HG03342 (cell line): ENCODE data around the gene MYMX.

Experiments used
- ATAC-seq: cut with Tn5 transposase; IDR thresholded peaks from one replicate; pipeline ENCODE4 v1.9.1; 2021; ENCODE audit warnings: mild to moderate bottlenecking, moderate library complexity; ENCODE audit not compliant: unreplicated experiment

The MYMX gene

DNA sequence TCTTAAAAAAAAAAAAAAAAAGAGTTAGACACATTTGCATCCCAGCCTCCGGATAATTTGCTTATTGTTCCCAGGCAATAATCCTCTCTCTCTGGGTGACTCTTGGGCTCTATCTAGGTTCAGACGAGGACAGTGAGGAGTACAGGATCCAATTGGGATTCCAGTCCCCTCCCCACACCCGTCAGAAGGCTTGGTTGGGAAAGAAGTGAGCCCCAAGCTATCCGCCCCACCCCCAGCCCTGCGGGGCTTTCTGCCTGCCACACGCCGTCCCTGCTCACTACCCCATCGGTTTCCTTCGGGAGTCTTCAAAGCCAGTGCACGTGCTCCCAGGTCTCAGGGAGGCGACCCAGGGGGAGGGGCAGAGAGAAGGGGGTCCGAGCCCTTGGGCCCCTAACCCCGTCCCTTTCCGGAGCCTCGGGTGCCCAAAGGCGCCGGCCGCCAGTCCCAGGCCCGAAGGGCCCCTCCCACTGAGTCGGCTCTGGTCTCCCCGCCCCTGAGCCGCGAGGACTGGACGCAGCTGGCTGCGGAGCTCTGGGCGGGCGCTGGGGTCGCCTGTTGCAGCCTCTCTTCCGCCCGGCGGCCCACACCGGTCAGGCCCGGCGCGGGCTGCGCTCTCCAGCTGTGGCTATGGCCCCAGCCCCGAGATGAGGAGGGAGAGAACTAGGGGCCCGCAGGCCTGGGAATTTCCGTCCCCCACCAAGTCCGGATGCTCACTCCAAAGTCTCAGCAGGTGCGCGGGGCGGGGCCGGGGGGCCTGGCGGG, 2.5 kb downstream of the MYMX start:
- peak; percentile 49 for ATAC-seq

DNA sequence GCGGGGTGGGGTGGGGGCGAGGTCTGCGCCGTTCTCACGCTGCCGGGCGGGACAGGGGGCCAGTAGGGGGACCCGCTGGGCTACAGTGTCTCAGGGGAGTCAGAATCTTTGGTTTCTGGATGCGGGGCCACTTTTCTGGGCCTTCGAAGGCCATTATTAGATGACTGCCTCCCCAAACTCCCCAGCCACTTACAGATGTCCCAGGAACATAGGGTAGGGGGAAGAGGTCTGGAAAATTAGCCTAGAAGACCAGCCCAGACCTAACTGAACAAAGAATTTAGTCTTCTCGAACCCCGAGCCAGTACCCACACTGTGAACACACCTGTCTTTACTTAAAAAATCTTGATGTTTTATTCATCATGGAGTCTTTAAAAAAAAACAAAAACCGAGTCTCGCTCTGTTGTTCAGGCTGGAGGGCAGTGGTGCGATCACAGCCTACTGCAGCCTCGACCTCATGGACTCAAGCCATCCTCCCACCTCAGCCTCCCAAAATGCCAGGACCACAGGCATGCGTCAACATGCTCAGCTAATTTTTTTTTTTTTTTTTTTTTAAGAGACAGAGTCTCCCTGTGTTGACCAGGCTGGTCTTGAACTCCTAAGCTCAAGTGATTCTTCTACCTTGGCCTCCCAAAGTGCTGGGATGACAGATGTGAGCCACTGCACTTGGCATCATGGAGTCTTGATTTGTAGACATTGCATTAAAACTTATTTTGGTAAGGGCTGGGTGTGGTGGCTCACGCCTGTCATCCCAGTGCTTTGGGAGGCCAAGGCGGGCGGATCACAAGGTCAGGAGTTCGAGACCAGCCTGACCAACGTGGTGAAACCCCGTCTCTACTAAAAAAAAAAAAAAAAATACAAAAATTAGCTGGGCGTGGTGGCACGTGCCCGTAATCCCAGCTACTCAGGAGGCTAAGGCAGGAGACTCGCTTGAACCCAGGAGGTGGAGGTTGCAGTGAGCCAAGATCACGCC, 3.4 kb downstream of the MYMX start:
- ATAC-seq, result no peak

DNA sequence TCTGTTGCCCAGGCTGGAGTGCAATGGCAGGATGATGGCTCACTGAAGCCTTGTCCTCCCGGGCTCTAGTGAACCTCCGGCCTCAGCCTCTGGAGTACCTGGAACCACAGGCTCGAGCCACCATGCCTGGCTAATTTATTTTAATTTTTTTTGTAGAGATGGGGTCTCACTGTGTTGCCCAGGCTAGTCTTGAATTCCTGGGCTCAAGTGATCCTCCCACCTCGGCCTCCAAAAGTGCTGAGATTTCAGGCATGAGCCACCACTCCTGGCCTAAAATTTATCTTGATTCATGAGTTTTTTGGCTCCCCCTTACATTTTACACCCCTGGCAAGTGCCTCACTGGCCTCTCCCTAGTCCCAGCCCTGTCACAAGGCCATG, 4.2 kb downstream of the MYMX start:
- ATAC-seq, result no peak

DNA sequence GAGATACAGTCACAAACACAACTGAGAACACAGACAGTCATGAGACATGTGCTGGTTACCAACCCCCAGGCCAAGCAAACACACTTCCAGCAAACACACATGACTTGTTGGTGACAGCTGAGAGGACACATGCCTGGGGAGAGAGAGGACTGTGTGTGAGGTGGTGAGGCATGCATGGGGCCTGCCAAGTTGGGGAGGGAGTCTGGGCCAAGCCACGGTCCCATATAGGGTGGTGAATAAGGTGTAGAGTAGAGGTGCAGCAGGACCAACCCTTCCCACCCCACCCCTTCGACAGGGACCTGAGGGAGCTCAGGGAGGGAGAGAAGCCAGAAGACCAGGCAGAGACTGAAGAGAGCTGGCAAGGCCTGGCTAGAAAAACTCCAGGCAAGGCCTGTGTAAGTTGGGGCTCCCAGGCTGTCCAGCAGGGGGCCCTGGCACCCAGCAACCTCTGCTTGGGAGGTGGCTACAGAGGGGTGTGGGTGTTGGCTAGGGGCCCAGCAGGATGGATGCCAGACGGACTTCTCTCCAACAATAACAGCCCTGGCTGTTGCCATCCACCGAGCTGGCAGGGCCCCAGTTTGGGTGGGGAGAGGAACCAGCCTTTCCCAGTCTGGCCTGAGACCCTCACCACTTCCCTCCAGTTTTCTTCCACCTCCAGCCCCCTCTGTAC, 4.7 kb downstream of the MYMX start:
- ATAC-seq, result peak; percentile 51

DNA sequence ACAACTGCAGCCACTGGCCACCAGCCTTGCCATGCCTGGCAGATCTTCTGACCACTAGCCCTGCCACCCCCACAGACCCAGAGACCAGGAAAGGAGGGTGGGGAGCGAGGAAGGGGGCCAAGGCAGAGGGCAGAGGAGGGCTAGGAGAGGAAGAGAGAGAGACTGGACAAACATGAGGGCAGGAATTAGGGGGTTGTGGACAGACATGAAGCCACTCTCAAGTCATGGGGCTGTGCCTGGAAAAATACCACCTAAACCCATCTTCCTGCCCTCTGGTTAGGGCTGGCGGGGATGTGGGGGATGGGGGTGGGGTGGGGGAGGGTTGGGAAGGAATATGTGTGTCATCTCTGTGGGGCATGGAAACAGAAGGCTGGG, 5.2 kb downstream of the MYMX start:
- ATAC-seq, result no peak

DNA sequence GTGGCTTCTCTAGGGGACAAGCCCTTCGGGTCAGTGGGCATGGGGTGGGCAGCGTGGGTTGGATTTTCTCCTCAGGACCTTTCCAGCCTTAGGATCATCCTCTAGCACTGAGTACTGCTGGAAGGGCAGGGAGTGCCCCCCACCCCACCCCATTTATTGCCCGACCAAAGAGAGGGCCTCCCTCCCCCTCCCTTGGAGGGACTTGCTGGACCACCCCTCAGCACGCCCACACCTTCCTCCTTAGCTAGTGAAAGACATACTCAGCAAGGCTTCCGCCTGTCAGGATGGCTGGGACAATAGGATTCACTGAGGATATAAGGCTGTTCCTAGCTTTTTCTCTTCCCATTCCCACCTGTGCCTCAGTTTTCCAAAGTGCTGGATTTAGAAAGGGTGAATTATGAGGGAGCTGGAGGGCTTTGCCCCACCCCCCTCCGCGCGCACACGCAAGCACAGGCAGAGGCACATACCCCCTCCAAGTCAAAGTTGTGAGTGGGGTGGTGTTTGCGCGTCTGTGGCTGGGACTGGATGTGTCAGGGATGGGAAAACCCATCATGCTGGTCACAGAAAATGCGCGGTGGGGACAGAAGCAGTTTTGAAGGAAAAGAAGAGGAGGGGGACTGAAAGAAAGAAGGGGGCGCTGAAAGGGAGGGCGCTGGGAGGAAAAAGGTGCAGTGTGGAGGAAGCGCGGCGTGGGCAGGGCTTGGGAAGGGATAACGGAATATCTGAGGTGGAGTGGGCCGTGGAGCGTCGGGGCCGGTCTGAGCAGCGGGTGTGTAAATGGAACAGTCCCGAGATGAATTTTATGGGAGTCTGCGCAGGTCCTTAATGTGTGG, 6.0 kb downstream of the MYMX start:
- peak; percentile 3 for ATAC-seq

DNA sequence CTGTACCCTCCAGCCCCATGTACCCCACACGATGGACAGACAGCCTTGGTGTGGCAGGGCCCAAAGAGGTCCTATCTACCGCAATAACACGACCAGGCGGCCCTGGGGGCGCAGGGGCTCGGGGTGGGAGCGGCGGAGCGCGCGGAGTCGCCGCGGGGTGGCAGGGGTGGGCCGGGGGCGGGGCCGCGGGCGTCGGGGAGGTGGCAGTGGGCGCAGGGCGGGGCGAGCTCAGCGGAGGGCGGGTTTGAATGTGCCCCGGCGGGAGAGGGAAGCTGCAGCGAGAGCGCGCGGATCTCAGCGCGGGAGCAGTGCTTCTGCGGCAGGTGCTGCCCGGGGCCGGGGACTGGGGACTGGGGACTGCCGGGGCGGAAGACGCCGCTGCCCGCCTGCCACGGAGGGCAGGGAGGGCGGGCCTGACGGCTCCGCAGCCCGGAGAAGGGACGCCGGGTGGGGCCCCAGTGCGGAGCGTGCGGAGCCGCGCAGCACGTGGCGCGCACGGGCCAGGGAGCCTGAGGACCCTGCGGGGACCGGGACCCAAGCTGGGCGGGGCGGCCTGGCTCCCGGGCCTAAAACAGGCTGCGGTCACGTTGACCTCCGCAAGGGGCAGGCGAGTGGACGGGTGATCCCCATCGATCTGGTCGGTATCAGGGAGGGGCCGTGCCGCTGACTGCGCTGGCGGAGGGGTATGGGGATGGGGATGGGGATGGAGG, 6.7 kb downstream of the MYMX start, which contains the start of gene SLC29A1:
TSS of gene SLC29A1 (plus strand) at position 277 of the 710 bp plus-strand sequence. CDS start 3,719 bp downstream, outside the sequence.
- ATAC-seq, result peak; percentile 32

DNA sequence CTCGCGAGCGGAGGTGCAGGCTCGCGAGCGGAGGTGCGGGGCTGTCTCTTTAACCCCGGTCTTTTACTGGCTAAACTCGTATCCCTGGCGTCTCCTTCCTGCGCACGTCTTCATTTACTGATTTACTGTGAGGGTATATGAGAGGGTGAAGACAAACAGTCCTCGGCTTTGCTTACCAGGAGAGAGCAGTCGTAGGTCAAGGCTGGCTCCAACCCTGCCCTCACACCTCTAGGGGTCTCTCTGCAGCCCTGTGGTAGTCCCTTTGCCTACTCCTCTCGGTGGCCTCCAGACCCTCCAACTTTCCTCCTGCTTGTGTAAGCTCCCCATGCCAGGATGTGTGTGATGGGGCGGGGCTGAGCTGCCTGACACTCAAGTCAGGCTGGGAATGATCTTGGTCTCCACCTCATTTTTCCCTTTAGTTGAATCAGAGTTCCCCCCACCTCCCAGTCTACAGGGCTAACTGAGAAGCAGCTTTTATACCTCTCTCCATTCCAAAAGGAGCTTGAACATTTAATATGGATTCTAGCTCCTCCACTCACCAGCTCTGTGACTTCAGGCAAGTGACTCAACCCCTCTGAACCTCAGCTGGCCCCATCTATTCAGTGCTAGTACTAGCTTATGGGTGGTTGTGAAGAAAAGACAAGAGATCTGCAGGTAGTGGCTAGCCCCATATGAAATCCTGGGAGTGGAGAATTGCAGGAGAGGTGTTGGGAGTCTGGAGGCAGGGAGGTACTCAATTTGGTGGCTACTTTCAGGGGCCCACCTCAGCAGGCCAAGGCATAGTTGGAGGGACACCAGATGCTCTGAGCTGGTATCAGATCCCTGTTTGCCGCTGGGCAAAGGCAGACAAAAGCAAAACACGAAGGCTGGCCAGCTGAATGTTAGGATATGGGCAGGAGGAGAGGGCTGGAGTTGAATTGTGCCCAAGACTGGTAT, 7.6 kb downstream of the MYMX start:
- no peak for ATAC-seq

DNA sequence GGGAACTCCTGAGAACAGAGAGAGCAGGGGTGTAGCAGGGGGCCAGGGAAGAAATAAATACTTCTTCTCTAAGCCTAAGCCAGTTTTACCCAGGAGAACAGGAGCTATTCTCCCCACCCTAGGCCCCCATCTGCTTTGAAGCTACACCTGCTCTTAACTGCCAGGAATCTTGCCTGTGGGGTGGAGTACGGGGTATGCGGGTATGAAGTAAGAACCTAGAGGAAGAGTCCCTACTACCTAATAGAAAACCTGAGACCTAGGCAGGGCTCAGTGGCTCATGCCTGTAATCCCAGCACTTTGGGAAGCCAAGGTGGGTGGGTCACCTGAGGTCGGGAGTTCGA, 8.2 kb downstream of the MYMX start:
- ATAC-seq, result no peak

DNA sequence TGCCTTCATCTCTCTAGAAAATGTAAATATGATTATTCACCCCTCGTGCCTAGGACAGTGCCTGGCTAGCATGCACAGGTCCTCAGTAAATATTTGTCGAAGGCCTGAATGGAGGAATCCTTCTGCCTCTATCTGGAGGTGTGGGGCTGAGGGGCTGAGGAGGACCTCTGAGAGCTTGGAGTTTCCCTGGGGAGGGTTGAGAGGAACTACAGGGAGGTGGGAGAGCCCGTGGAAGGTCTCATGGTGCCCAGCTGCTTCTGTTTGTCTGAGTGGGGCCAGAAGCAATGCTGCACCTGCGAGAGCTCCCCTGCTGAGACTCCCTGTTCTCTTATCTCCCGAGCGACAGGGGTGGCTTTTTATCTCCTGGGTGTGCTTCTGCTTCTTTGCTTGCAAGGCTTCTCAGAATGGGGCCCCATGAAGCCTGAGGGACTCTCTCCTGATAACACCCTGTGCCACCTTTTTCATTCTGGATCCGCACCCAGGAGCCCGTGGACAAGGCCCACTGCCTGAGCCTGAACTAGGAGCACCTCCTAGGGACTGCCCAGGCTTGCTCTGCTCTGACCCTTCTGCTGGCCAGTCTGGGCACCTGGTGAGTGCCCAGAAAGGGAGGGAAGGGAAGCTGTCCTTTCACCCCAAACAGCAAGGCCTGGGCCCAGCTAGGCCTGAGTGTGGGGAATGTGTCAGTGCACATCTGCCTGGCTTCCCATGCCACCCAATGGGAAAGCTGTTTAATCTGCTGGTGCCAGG, 9.0 kb downstream of the MYMX start:
- no peak for ATAC-seq

DNA sequence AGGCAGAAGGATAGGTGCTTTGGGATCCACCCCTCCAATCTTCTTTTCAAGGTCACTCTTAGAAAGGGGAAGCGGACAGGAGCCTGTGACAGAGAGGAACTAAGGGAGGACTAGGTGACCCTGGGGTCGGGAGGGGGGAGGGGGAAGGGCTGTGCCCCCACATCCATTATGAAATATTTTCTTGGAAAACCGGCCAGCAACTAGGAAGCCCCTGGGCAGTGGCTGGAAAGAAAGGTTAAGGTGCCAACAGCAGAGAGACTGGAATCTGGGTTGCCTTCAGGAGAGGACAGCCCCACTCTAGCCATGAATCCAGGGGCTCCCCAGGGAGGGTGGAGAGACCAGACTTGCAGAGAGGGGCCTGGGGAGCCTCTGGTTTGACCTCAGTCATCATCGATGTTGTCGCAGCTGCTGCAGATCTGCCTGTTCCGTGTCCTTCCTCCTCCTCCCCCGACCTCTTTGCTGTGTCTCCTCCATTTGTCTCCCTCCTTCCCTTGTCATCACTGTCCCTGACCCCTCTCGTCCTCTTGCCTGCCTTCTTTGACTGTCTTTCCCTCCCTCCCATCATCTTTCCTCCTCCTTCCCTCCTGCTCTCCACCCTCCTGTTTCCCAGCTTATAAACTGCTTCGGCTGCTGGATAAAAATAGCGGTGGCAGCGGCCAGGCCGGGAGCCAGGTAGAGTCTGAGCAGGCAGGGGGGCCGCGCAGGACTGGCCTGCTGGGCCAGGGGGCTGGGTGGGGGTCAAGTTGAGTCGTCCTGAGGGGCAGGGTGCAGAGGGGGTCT, 9.8 kb downstream of the MYMX start:
- no peak for ATAC-seq

DNA sequence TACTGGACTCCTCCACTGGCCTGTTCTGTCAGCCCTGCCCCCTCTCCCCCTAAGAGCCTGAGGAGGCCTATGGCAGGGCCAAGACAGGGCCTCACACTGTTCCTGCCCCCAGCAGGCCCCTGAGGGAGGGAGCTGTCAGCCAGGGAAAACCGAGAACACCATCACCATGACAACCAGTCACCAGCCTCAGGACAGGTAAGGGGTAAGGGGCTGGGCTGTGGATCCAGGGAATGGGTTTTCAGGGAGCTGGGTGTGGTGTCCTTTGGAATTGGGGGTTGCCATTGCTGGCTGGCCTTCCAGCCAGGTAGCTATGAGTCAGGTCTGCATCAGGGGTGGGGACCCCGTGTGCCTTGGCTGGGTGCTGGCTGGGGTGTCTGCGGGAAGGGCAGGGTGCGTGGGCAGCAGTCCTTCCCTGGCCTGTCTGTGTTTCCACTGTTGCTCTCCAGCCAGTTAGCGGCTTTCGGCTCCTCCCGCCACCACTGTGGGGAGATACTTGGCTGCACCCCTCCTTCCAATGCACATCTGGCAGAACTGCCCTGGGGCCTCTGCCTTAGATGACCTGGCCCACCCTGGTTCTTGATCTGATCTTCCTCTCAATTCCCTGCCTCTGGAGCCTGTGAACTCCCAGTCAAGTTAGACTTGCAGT, 10.5 kb downstream of the MYMX start:
- no peak for ATAC-seq

DNA sequence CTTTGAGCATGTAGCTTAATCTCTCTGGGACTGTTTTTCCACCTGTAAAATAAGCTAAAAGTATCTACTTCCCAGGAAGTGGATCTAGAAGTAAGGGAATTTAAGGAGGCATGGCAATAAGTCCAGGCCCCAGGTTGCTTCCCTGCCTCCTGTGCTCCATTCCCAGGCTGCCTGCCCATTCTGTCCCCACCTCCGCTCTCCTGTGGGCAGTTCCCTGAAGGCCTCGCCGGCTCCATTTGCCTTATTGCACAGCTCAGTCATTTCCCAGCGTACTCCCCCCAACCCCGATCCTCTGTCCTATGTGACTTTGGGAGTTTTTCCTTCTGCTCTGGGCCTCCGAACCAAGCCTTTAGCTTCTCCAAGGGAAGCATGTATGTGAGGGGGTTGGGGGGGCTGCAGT, 11.3 kb downstream of the MYMX start:
- no peak for ATAC-seq

DNA sequence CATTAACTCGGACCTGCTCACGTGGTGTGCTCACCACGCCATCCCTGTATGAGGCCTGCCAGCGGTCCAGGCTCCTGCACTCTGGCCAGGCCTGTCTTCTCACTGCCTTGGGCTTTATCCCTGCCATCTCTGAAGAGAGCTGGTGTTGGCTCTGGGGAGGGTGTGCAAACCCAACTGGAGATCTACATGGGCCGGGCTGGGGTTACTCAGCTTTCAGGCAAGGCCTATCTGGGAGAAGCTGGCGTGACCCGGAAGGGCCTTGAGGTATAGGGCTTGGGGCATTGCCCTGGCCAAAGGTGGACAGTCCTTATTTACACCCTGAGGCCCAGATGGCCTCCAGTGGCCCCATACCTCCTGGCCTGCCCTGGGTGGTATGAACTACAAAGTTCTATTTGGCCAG, 11.7 kb downstream of the MYMX start:
- ATAC-seq, result no peak

DNA sequence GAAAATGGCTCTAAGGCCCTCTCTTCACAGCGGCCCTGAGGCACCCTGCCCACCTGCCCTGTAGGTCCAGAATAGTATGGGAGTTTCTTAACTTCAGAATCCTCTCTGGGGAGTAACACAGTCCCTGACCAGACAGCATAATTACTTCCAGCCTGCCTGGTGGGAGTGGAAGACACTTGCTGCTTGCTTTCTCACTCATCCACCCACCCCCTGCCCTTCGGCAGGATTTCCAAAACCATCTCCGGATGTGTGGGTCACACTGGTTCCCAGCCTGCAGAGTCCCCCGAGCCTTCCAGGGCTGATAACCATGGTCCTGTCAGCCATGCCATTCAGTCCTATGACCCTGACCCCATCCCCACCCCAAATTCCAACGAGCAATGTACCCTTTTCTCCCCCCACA, 12.1 kb downstream of the MYMX start:
- no peak for ATAC-seq

DNA sequence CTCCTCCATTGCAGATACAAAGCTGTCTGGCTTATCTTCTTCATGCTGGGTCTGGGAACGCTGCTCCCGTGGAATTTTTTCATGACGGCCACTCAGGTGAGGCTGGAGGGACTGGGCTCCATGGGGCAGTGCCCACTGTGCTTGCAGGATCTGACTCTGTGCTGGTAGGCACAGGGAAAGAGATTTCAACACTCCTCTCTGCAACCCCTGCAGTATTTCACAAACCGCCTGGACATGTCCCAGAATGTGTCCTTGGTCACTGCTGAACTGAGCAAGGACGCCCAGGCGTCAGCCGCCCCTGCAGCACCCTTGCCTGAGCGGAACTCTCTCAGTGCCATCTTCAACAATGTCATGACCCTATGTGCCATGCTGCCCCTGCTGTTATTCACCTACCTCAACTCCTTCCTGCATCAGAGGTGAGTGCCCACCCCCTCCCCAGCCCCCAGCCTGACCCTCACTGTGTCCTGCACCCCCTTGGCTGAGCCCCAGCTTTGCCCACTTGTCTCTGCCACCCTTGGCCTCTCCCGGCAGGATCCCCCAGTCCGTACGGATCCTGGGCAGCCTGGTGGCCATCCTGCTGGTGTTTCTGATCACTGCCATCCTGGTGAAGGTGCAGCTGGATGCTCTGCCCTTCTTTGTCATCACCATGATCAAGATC, 12.8 kb downstream of the MYMX start:
- ATAC-seq, result no peak
